ENCODE measurements around the gene KRT78. TPM values are rescaled to one million over a fixed set of nuclear protein-coding genes. Genes with fewer than 3 reads are reported as not detected.

Gene KRT78
- total and polyA plus RNA-seq, 2 donors (not counting 1 experiment from before 2014, with no cell fraction given) = not detected

DNA sequence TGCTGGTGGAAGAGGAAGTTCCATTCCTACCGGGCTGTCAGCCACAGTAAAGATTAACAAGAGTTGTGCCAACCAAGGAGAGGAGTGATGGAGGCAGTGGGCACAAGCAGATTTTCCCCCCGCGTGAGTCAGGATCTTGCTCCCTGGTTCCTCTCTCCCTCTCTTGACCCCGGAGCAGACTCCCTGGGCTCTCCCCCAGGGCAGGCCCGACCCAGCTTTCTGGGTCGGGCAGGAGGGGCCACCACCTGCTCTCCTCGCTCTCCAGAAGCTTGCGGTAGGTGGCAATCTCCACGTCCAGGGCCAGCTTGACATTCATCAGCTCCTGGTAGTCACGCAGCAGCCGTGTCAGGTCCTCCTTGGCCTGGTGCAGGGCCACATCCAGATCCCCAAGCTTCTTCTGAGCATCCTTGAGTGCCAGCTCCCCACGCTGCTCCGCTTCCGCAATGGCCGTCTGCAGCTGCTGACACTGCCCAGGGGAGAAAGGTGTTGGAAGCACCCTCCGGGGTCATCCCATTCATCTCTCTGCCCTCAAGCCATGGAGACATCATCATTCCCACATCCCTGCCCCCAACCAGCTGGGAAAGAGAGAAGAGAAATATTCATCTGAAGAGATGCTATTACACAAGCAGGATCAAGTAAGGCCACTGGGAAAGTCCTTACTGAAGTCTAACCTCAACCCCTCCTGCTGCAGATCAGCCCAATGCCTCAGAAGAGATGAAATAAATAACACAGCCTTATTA, 25.9 kb downstream of the KRT78 start:
- ChIA-PET CTCF (no interaction called here), POLR2A (no interaction called here)
- H3K27ac ChIP-seq (ENCODE audit: low read length in 2 of 2) = no peak overlapping the region
- H3K36me3 ChIP-seq (replicated peaks in 1 of 2; ENCODE audit: control extremely low read depth in 1 of 2, control insufficient read depth in 1 of 2, extremely low read depth in 1 of 2, insufficient read depth in 2 of 2, low read length in 1 of 2) = no peaks in the 10 kb centered on the region
- peaks cover 36% of the 10 kb centered on the region for H3K27me3 Mint-ChIP-seq
- no peaks in the 10 kb centered on the region for H3K9me3 Mint-ChIP-seq (ENCODE audit: insufficient read depth)
- peaks cover 0 to 6% (median 0%) of the 10 kb centered on the region in 4 experiments for H3K27me3 ChIP-seq (replicated peaks in 1 of 4; ENCODE audit: control extremely low read depth in 1 of 4, control insufficient read depth in 3 of 4, insufficient read depth in 4 of 4, low read length in 3 of 4)
- TF ChIP-seq, protein P1, sequence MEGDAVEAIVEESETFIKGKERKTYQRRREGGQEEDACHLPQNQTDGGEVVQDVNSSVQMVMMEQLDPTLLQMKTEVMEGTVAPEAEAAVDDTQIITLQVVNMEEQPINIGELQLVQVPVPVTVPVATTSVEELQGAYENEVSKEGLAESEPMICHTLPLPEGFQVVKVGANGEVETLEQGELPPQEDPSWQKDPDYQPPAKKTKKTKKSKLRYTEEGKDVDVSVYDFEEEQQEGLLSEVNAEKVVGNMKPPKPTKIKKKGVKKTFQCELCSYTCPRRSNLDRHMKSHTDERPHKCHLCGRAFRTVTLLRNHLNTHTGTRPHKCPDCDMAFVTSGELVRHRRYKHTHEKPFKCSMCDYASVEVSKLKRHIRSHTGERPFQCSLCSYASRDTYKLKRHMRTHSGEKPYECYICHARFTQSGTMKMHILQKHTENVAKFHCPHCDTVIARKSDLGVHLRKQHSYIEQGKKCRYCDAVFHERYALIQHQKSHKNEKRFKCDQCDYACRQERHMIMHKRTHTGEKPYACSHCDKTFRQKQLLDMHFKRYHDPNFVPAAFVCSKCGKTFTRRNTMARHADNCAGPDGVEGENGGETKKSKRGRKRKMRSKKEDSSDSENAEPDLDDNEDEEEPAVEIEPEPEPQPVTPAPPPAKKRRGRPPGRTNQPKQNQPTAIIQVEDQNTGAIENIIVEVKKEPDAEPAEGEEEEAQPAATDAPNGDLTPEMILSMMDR (IDR thresholded peaks at IDR 0.05) = no peak
- TF ChIP-seq EZH2 (IDR thresholded peaks at IDR 0.05; ENCODE audit: borderline replicate concordance, insufficient read depth, low read depth, low read length, poor library complexity, severe bottlenecking) = no peak
- H3K79me2 ChIP-seq (ENCODE audit: control insufficient read depth, insufficient read depth, low read length) = no peaks in the 10 kb centered on the region
- intact Hi-C loops (cut with micrococcal nuclease) = no loop called here
- no peak overlapping the region for H3K27ac Mint-ChIP-seq
- no peaks in the 10 kb centered on the region for H3K4me1 Mint-ChIP-seq
- no peaks in the 10 kb centered on the region for H3K4me1 ChIP-seq (ENCODE audit: control insufficient read depth in 2 of 2, insufficient read depth in 2 of 2, low read length in 2 of 2)
- no peak overlapping the region for H2AFZ ChIP-seq (ENCODE audit: insufficient read depth, low read depth, low read length, poor library complexity, severe bottlenecking)
- no peak overlapping the region for H3K4me3 Mint-ChIP-seq
- DNase-seq = no peak
- ATAC-seq (ENCODE audit: low read depth) = no peak
- H3K9me3 ChIP-seq (ENCODE audit: control extremely low read depth in 1 of 3, control insufficient read depth in 2 of 3, insufficient read depth in 1 of 3, low read length in 2 of 3) = no peaks in the 10 kb centered on the region
- WGBS (ENCODE audit: insufficient coverage) = 68% methylated on average over 11 of the region's 16 CpGs
- H3K4me3 ChIP-seq (ENCODE audit: control extremely low read depth in 1 of 5, extremely low read depth in 1 of 5, insufficient read depth in 1 of 5, low read depth in 2 of 5, low read length in 4 of 5) = no peak overlapping the region
- no peak overlapping the region for H3K4me2 ChIP-seq (replicated peaks; ENCODE audit: low read depth, low read length, poor library complexity, severe bottlenecking)
- H3K9ac ChIP-seq (ENCODE audit: low read length) = no peak overlapping the region
- H4K20me1 ChIP-seq (ENCODE audit: control insufficient read depth, insufficient read depth, low read length, poor library complexity, severe bottlenecking) = no peaks in the 10 kb centered on the region

DNA sequence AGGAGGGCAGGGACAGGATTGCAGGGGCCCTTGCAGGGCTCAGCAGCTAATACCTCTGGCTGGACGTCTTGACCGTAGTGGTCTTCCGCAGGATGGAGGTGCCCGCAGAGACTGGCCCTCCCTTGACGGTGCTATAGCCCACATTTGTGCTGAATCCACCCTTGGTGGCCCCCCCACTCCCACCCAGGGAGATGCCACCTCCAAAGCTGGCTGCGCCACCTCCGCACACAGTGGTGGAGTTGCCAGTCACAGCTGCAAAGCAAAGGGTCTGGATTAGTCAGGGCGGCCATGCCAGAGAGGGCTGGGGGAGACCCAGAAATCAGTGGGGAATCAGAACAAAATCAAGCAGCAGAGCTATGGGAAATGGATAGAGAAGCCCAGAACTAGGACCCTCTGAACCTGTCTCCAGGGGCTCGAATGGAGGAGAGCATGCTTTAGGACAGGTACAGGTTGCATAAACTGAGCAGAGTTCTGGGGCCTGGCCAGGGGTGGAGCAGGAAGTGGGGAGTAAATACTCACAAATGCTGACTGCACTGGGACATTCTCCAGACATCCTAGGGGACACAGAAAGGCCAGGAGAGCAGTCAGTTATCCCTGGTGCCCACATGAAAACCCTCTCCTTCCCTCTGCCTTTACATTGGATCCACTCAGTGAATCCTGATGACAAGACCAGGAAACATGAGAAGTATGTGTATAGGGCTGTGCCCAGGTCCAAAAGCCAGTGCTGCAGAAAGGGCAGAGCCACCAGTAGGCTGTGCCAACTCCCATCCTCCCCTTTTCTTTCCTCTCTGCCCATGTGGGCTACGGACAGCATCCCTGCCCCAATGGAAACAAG, 26.8 kb downstream of the KRT78 start:
- Mint-ChIP-seq H3K4me1 (no peaks in the 10 kb centered on the region), H3K27ac (no peak overlapping the region)

More for the DNA sequence above, 26.8 kb downstream of the KRT78 start:
- H3K27ac ChIP-seq (ENCODE audit: low read length in 2 of 2) = no peak overlapping the region
- no peaks in the 10 kb centered on the region for H4K20me1 ChIP-seq (ENCODE audit: control insufficient read depth, insufficient read depth, low read length, poor library complexity, severe bottlenecking)
- no peaks in the 10 kb centered on the region for H3K9me3 ChIP-seq (ENCODE audit: control extremely low read depth in 1 of 3, control insufficient read depth in 2 of 3, insufficient read depth in 1 of 3, low read length in 2 of 3)
- intact Hi-C loops (cut with micrococcal nuclease) = no loop called here
- no peak for TF ChIP-seq EZH2 (IDR thresholded peaks at IDR 0.05; ENCODE audit: borderline replicate concordance, insufficient read depth, low read depth, low read length, poor library complexity, severe bottlenecking)
- TF ChIP-seq, protein P1 (IDR thresholded peaks at IDR 0.05) = no peak
- no peaks in the 10 kb centered on the region for H3K36me3 ChIP-seq (replicated peaks in 1 of 2; ENCODE audit: control extremely low read depth in 1 of 2, control insufficient read depth in 1 of 2, extremely low read depth in 1 of 2, insufficient read depth in 2 of 2, low read length in 1 of 2)
- H3K4me2 ChIP-seq (replicated peaks; ENCODE audit: low read depth, low read length, poor library complexity, severe bottlenecking) = no peak overlapping the region
- Mint-ChIP-seq H3K4me3 (no peak overlapping the region), H3K27me3 (peaks cover 41% of the 10 kb centered on the region), H3K9me3 (ENCODE audit: insufficient read depth) (no peaks in the 10 kb centered on the region)
- ATAC-seq (ENCODE audit: low read depth) = no peak
- POLR2A ChIA-PET = no interaction called here
- H3K79me2 ChIP-seq (ENCODE audit: control insufficient read depth, insufficient read depth, low read length) = no peaks in the 10 kb centered on the region
- peaks cover 0 to 6% (median 0%) of the 10 kb centered on the region in 4 experiments for H3K27me3 ChIP-seq (replicated peaks in 1 of 4; ENCODE audit: control extremely low read depth in 1 of 4, control insufficient read depth in 3 of 4, insufficient read depth in 4 of 4, low read length in 3 of 4)
- no peak overlapping the region for H2AFZ ChIP-seq (ENCODE audit: insufficient read depth, low read depth, low read length, poor library complexity, severe bottlenecking)
- H3K4me1 ChIP-seq (ENCODE audit: control insufficient read depth in 2 of 2, insufficient read depth in 2 of 2, low read length in 2 of 2) = no peaks in the 10 kb centered on the region
- H3K4me3 ChIP-seq (ENCODE audit: control extremely low read depth in 1 of 5, extremely low read depth in 1 of 5, insufficient read depth in 1 of 5, low read depth in 2 of 5, low read length in 4 of 5) = no peak overlapping the region
- no peak for DNase-seq
- no peak overlapping the region for H3K9ac ChIP-seq (ENCODE audit: low read length)
- CTCF ChIA-PET = no interaction called here
- 86% methylated on average over 9 of the region's 10 CpGs for WGBS (ENCODE audit: insufficient coverage)
